Neural cell (in vitro differentiated cells): ENCODE data around the gene MAMDC4.

ENCODE experiments used
- CTCF ChIP-seq: fragments of 450-650 bp; IDR thresholded peaks from 2 replicates; pipeline ENCODE4 v1.5.1; 2014; ENCODE audit warnings: antibody characterized with exemption, mild to moderate bottlenecking, moderate library complexity; ENCODE audit not compliant: poor library complexity, severe bottlenecking
- EP300 ChIP-seq: fragments of 450-650 bp; conservative IDR thresholded peaks from 2 replicates; pipeline ENCODE4 v1.6.1; 2014; ENCODE audit warnings: antibody characterized with exemption, mild to moderate bottlenecking, moderate library complexity; ENCODE audit not compliant: poor library complexity, severe bottlenecking
- EZH2 ChIP-seq: fragments of 200-600, 300-800 bp; shearing (Covaris generic), sonication (generic); IDR thresholded peaks from 2 replicates; pipeline ENCODE4 v1.6.1; 2014; ENCODE audit warnings: antibody characterized with exemption, low read length, borderline replicate concordance, mild to moderate bottlenecking; ENCODE audit not compliant: insufficient read depth, poor library complexity, severe bottlenecking
- POLR2AphosphoS5 ChIP-seq: IDR thresholded peaks from 2 replicates; pipeline ENCODE4 v1.6.1; 2012
- SMC3 ChIP-seq: fragments of 450-650 bp; conservative IDR thresholded peaks from 2 replicates; pipeline ENCODE4 v1.6.1; 2014; ENCODE audit warnings: antibody characterized with exemption, mild to moderate bottlenecking, moderate library complexity; ENCODE audit not compliant: poor library complexity
- TF ChIP-seq, protein P1 (sequence below): IDR thresholded peaks from 2 replicates; pipeline ENCODE4 v1.6.1; 2012; ENCODE audit warnings: borderline replicate concordance

GRCh38 chr9:136856079-136856476 lies 3.9 kb downstream of the MAMDC4 start:
- TF ChIP-seq CTCF (no peak), EP300 (no peak), POLR2AphosphoS5 (no peak), EZH2 (no peak), SMC3 (no peak)
- TF ChIP-seq, protein P1, sequence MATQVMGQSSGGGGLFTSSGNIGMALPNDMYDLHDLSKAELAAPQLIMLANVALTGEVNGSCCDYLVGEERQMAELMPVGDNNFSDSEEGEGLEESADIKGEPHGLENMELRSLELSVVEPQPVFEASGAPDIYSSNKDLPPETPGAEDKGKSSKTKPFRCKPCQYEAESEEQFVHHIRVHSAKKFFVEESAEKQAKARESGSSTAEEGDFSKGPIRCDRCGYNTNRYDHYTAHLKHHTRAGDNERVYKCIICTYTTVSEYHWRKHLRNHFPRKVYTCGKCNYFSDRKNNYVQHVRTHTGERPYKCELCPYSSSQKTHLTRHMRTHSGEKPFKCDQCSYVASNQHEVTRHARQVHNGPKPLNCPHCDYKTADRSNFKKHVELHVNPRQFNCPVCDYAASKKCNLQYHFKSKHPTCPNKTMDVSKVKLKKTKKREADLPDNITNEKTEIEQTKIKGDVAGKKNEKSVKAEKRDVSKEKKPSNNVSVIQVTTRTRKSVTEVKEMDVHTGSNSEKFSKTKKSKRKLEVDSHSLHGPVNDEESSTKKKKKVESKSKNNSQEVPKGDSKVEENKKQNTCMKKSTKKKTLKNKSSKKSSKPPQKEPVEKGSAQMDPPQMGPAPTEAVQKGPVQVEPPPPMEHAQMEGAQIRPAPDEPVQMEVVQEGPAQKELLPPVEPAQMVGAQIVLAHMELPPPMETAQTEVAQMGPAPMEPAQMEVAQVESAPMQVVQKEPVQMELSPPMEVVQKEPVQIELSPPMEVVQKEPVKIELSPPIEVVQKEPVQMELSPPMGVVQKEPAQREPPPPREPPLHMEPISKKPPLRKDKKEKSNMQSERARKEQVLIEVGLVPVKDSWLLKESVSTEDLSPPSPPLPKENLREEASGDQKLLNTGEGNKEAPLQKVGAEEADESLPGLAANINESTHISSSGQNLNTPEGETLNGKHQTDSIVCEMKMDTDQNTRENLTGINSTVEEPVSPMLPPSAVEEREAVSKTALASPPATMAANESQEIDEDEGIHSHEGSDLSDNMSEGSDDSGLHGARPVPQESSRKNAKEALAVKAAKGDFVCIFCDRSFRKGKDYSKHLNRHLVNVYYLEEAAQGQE: no peak
